Mesodermal cell (in vitro differentiated cells): ENCODE measurements around the gene MPG.

Experiments used
- H3K27ac ChIP-seq: 2 replicates; pipeline ENCODE4 v1.7.0; 2013; ENCODE audit warnings: mild to moderate bottlenecking, low read depth, low read length, moderate library complexity; ENCODE audit not compliant: severe bottlenecking
- H3K36me3 ChIP-seq: 2 replicates; pipeline ENCODE4 v1.7.1; 2013; ENCODE audit warnings: mild to moderate bottlenecking, low read length, moderate library complexity; ENCODE audit not compliant: control insufficient read depth, insufficient read depth
- H3K4me1 ChIP-seq: one replicate; pipeline ENCODE4 v1.7.1; 2013; ENCODE audit warnings: mild to moderate bottlenecking, low read length; ENCODE audit not compliant: insufficient read depth, control insufficient read depth, poor library complexity, severe bottlenecking
- H3K4me3 ChIP-seq: 2 replicates; pipeline ENCODE4 v1.7.0; 2013; ENCODE audit warnings: low read length, control low read depth, mild to moderate bottlenecking; ENCODE audit not compliant: insufficient read depth, poor library complexity, severe bottlenecking; ENCODE audit errors: extremely low read depth
- H3K9me3 ChIP-seq: 2 replicates; pipeline ENCODE4 v1.7.1; 2013; ENCODE audit warnings: mild to moderate bottlenecking, low read length, moderate library complexity; ENCODE audit not compliant: control insufficient read depth
- WGBS, 2 experiments: methylation state at CpG; one replicate each; pipeline ENCODE4 v1.1.5; 2013; ENCODE audit warnings: missing lambda C conversion rate in 2 of 2; ENCODE audit not compliant: insufficient coverage in 2 of 2; 5-methylcytosine and 5-hydroxymethylcytosine counted together

MPG gene

DNA sequence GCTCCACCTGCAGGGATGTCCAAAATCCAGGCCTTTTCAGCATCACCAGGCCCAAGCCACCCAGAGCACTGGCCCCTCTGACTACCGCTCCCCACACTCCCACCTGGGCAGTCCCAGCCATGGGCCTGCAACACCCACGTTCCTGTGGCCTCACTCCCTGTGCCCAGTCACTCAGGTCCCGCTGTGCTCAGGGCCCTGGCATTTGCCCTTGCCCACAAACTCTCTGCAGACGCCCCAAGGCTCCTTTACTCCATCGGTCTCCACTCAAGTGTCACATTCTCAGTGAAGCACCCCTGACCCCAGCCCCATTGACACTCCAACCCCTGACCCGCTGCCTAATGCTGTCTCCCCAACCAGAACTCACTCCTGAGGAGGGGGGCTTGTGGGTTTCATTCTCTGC lies 23.6 kb downstream of the MPG start:
- peaks cover 4% of the 10 kb centered on the region for H3K4me1 ChIP-seq
- 78 to 83% methylated on average over 4 to 5 of the region's 6 CpGs for WGBS, 2 experiments
- peaks cover 21% of the 10 kb centered on the region for H3K36me3 ChIP-seq
- H3K9me3 ChIP-seq, result no peaks in the 10 kb centered on the region
- H3K27ac ChIP-seq, result no peak overlapping the region
- no peak overlapping the region for H3K4me3 ChIP-seq

DNA sequence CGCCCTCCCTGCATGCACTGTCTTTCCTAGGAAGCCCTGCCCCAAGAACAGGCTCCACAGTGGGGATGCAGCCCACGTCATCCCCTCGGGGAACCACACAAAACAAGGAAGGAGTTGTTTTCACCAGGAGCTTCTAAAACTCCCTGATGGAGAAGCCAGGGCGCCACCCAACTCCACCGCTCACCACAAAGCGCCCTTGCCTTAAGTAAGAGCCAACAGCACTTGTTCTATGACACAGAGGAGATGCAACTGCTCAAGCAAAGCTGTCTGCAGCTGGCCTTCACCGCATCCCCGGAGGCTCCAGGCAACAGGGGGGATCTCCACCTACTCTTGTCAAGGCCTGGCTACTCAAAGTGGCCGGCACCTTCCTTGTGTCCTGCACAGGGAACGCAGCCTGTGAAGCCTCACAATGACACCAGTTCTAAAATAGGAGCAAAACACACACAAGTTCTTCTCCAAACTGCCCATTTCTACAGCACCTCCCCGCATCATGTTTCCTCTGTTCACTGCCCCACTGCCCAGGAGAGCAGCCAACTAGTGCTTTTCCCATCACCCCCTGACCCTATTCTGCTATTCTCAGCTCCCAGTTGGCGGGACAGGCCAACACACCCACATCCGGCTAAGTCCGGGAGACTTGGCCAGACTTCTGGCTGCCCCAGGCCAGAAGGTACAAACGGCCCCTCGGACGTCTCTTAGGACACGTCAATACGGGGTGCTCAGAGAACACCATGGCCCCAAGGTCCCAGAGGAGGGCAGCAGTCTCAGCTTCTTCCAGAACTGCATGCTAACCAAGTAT lies 24.2 kb downstream of the MPG start:
- no peak overlapping the region for H3K27ac ChIP-seq
- peaks cover 24% of the 10 kb centered on the region for H3K36me3 ChIP-seq
- WGBS, 2 experiments, result 91% methylated on average over 13 to 17 of the region's 19 CpGs
- H3K9me3 ChIP-seq, result no peaks in the 10 kb centered on the region
- H3K4me3 ChIP-seq, result no peak overlapping the region
- peaks cover 4% of the 10 kb centered on the region for H3K4me1 ChIP-seq

DNA sequence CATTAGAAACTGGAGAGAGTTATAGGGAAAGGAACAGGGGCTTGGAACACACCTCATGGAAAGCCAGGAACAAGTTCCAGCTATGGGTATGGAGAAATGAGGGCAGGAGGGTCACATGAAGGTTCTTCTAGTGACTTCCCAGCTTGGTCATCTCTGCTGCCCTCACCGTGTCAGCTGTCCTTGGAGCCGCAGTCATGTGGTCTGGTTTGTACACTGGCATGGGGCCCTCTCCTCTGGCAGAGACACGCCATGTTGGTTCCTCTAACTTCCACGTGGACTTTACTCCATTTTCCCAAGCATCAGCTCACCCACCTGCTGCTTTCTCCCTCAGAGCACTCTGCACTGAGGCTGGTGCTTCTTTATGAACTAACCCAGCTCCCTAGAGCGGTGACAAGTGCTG lies 26.3 kb downstream of the MPG start:
- peaks cover 26% of the 10 kb centered on the region for H3K36me3 ChIP-seq
- H3K27ac ChIP-seq, result no peak overlapping the region
- no peaks in the 10 kb centered on the region for H3K4me1 ChIP-seq
- H3K9me3 ChIP-seq, result no peaks in the 10 kb centered on the region
- WGBS, 2 experiments, result 85 to 95% methylated on average over 5 of the region's 5 CpGs
- no peak overlapping the region for H3K4me3 ChIP-seq

DNA sequence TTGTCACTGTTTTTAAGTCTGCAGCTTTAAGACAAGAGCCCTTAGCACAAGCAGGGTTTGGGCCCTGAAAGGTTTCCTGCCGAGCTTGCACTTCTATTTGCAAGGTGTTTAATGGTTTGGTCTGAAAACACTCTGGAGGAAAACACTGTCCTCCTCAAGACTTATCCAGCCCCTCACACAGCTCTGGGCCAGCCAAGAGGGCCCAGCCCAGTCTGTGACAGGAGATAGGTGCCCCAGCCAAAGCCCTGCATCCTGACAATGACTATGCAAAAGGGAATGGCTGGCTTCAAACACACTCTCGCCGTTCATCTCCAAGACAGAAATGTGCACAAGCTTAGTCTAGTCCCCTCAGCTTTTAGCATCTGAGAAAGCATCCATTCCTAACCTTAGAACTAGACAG lies 26.9 kb downstream of the MPG start:
- Histone ChIP-seq H3K4me1 (no peaks in the 10 kb centered on the region), H3K9me3 (no peaks in the 10 kb centered on the region), H3K4me3 (no peak overlapping the region), H3K36me3 (peaks cover 26% of the 10 kb centered on the region), H3K27ac (no peak overlapping the region)
- 96 to 100% methylated on average over 2 of the region's 3 CpGs for whole genome bisulfite sequencing, 2 experiments

DNA sequence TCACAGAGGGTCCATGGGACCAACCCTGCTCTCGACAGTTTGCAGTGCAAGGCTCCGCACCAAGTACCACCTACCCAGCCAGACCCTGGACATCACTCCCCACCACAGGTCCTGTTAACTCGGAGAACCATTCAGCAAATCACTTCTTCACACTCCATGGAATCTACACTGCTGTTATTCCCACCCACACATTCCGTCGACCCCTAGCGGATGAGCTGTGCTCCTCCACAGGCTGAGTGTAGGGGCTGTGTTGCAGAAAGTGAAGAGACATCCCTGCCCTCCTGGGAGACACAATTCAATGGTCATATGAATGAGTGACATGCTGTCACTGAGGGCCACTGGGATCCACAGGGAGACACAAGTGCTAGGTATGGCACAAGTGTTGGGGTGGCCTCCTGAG lies 27.5 kb downstream of the MPG start:
- Histone ChIP-seq H3K4me3 (no peak overlapping the region), H3K27ac (no peak overlapping the region), H3K4me1 (no peaks in the 10 kb centered on the region), H3K9me3 (no peaks in the 10 kb centered on the region), H3K36me3 (peaks cover 22% of the 10 kb centered on the region)
- 88 to 92% methylated on average over 4 to 6 of the region's 6 CpGs for WGBS, 2 experiments

DNA sequence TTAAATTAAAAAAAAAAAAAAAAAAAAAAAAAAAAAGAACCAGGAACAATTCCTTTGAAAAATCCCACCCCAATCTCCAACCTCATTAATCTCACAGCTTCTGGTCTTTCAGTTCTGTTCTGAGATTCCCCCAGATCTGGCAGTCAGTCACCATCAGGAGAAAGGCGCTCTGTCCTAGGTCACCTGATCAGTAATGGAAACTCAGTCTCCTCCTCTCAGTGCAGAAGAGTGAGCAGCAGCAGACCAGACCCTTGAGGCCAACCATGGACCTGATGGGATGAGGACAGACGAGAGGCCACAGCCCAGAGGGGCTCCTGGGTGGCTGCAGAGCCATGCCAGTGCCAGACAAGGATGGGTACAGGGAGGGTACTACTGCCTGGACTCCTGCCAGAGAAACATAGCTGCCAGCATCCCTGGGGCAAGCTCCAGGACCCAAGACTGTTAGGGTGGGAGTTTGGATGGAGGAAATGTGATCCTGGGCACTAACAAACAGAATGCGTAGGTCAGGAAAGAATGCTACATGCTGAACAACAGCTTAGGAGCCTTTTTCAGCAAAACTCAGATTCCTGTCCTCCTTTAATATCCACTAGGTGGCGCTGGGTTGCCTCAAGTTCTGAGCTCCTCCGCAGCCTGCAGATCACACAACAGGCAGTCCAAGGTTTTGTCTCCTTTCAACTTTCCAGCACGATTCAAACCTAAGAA lies 28.7 kb downstream of the MPG start:
- peaks cover 27% of the 10 kb centered on the region for H3K36me3 ChIP-seq
- no peak overlapping the region for H3K27ac ChIP-seq
- WGBS, 2 experiments, result 34 to 46% methylated on average over 5 to 6 of the region's 6 CpGs
- no peaks in the 10 kb centered on the region for H3K9me3 ChIP-seq
- H3K4me1 ChIP-seq, result no peaks in the 10 kb centered on the region
- no peak overlapping the region for H3K4me3 ChIP-seq

DNA sequence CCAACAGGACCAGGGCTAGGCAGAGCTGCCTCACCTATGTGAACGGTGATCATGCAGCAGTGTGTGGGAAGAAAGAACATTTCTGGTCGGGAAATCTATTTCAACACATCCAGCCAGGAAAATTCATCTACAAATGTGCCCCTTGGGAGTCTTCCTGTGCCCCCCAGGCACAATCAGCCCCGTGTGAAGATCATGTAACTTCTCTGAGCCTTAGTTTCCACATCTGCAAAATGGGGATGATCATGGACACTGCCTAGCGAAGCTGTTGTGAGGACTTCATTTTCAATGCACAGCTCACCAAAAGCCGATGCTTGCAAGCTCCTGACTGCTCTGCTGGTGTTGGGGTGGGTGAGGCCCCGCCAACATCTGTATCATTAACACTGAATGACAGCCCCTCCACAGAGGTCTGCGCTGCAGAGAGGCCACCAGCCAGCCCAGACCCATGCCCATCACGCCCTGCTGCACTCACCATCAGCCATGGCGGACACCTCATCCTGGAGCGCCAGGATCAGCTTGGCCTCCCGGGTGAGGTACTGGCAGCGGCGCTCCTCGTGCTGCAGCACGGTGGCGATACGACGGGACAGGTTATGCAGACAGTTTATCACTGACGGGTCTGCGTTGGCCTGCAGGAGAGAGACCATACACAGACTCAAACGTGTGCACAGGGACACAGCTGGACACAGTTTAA lies 34.3 kb downstream of the MPG start:
- peaks cover 38% of the 10 kb centered on the region for H3K36me3 ChIP-seq
- WGBS, 2 experiments, result 97 to 98% methylated on average over 15 to 20 of the region's 21 CpGs
- H3K9me3 ChIP-seq, result no peaks in the 10 kb centered on the region
- peaks cover 15% of the 10 kb centered on the region for H3K4me1 ChIP-seq
- no peak overlapping the region for H3K27ac ChIP-seq
- H3K4me3 ChIP-seq, result no peak overlapping the region

DNA sequence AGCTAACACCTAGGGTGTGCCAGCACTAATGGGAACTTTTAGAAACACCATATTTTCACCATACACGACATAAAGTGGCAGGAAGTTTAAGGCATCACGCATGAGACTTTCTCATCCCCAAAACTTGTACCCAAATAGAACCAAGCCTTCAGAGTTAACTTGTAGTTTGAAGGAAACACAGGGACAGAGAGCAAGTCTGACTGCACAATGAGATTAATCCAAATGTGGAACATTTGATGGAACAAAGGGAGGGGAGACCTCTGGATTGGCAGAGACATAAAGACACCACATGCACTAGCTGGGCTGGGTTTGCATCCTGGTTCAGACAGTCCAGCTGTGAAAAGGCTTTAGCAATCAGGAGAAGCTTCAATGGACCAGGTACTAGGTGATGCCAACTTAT lies 36.3 kb downstream of the MPG start:
- 100% methylated on average over 1 of the region's 2 CpGs; no CpG with 5 or more reads in 1 of the 2 experiments for WGBS, 2 experiments
- Histone ChIP-seq H3K4me3 (no peak overlapping the region), H3K4me1 (peaks cover 15% of the 10 kb centered on the region), H3K36me3 (peaks cover 36% of the 10 kb centered on the region), H3K9me3 (no peaks in the 10 kb centered on the region), H3K27ac (no peak overlapping the region)

DNA sequence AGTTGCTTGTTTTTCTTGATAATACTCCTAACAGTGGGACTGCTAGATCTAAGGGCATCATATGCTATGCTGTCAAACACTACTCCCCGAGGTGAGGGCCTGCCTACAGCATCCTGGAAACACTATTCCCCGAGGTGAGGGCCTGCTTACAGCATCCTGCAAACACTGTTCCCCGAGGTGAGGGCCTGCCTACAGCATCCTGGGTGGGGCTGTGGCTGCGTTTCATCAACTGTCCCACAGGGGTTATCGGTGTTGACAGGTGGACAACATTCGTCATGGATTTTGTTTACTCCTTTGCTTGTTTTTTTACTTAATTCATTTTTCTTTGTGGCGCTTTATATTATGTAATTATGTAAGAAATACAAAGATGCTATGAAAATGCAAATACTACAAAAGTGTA lies 38.0 kb downstream of the MPG start:
- WGBS, 2 experiments, result 83 to 95% methylated on average over 5 of the region's 7 CpGs
- Histone ChIP-seq H3K4me3 (no peak overlapping the region), H3K9me3 (no peaks in the 10 kb centered on the region), H3K36me3 (peaks cover 33% of the 10 kb centered on the region), H3K27ac (no peak overlapping the region), H3K4me1 (peaks cover 15% of the 10 kb centered on the region)

DNA sequence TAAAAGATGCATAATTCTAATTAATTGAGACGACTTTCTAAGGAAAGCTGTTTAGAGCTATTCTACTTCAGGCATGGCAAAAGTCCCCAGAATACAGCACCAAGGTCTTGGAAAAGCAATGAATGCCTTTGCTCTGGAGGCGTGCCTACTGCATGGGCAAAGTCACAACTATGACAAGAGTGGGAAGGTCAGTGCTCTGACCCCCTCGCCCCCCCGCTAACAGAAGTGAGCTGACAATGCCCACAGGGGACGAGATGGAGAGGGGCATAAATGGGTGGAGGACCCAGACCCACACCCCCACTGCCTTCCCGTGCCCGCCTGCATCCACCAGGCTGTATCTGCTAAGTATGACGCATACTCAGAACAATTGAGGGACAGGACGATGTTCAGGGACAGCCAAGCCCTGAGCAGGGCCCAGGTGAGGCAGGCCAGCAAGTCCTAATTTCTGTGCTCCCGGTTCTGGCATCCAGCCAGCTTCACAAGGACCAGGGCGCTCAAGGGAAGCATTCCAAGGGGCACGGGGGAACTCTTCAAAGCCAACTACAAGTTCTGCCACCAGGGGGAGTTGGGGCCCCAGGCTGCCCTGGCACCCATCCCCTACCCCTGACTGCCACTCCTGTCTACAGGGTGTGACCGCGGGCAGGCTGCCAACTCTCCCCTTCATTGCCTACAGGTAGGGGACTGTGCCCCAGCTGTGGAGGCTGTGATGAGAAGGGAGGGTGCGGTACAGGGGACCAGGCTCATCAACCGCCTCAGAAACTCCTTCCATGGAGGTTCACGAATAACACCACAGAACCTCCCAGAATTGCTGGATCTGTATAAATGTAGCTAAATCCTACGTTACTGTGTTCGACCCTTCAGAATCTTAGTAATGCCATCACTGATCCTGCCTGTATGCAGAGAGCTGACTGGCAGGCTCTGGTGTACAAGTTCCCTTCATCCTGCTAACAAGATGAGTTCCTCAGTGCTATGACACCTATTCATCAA lies 39.6 kb downstream of the MPG start:
- Histone ChIP-seq H3K27ac (no peak overlapping the region), H3K36me3 (peaks cover 22% of the 10 kb centered on the region), H3K4me3 (no peak overlapping the region), H3K4me1 (peaks cover 14% of the 10 kb centered on the region), H3K9me3 (no peaks in the 10 kb centered on the region)
- 79 to 82% methylated on average over 13 to 16 of the region's 19 CpGs for WGBS, 2 experiments
